Peyer's patch (tissue), 4 donors: ENCODE results near the gene MARCKSL1. TPM values are rescaled to one million over a fixed set of nuclear protein-coding genes. Genes with fewer than 3 reads are reported as not detected.
A peak's percentile ranks its signal among the peaks of the same experiment; 100 is the strongest.

Experiments used
- DNase-seq, 3 donors: peaks; one replicate each; pipeline ENCODE4 v3.0.0-alpha.2; 2017 to 2019
- H3K27ac ChIP-seq, 4 donors: fragments of 200-600 bp; sonication (generic); one replicate each; pipeline ENCODE4 v1.5.1; 2016 to 2019
- H3K27me3 ChIP-seq, 2 donors: fragments of 200-600 bp; sonication (generic); one replicate each; pipeline ENCODE4 v1.5.1; 2019
- H3K36me3 ChIP-seq, 3 donors: fragments of 200-600 bp; sonication (generic); one replicate each; pipeline ENCODE4 v1.5.1; 2016 to 2019
- H3K4me1 ChIP-seq, 4 donors: fragments of 200-600 bp; sonication (generic); one replicate each; pipeline ENCODE4 v1.5.1; 2016 to 2019
- H3K4me3 ChIP-seq, 4 donors: fragments of 200-600 bp; sonication (generic); 1 replicate in 3 of 4; 2 replicates in 1 of 4; pipeline ENCODE4 v1.5.1; 2016 to 2019; ENCODE audit warnings: mild to moderate bottlenecking in 1 of 4
- H3K9me3 ChIP-seq, 4 donors: fragments of 200-600 bp; sonication (generic); one replicate each; pipeline ENCODE4 v1.5.1; 2016 to 2019; ENCODE audit warnings: mild to moderate bottlenecking in 1 of 4
- CTCF ChIP-seq, 6 experiments: fragments of 450-650 bp in 4 of 6; fragments of 200-600 bp in 2 of 6; sonication (generic) in 1 of 6; IDR thresholded peaks; one replicate each; pipeline ENCODE4 v1.5.1; 2017 to 2019; ENCODE audit warnings: antibody characterized with exemption in 6 of 6, mild to moderate bottlenecking in 3 of 6, moderate library complexity in 1 of 6
- POLR2A ChIP-seq, 2 donors: fragments of 450-650 bp; IDR thresholded peaks; one replicate each; pipeline ENCODE4 v1.5.1; 2017; ENCODE audit warnings: antibody characterized with exemption in 2 of 2, mild to moderate bottlenecking in 2 of 2, moderate library complexity in 2 of 2
- total RNA-seq, 4 donors: library from RNA; depleted of rRNA; stranded (reverse); fragments of >200 nt; gene quantifications; one replicate each; pipeline ENCODE4 v1.1.0, GENCODE V29; 2016

MARCKSL1 gene
- 10 to 100 TPM; 19.1 to 51.2 (median 35.9) TPM for total RNA-seq

- H3K36me3 ChIP-seq, result peaks cover 0 to 19% (median 0%) of the 10 kb centered on the region in 3 donors
- H3K27me3 ChIP-seq, result no peaks in the 10 kb centered on the region
- peak within 1 kb of the TSS; percentile 62 to 94 (median 78) for H3K27ac ChIP-seq
- peak within 1 kb of the TSS; percentile 65 to 95 (median 79) for H3K4me3 ChIP-seq
- DNase-seq, result peak; percentile 88 to 95 (median 93)
- no peaks in the 10 kb centered on the region for H3K9me3 ChIP-seq
- H3K4me1 ChIP-seq, result peaks cover 0 to 39% (median 28%) of the 10 kb centered on the region in 4 donors
- TF ChIP-seq CTCF (IDR thresholded peaks at IDR 0.05) (peak in 1 of 6 experiments; percentile 4), POLR2A (IDR thresholded peaks at IDR 0.05) (peak; percentile 83 to 89)
These were observed at the start of gene MARCKSL1 for GRCh38 chr1:32335790-32336590. Gene MARCKSL1 (minus strand): TSS chr1:32336233. CDS start chr1:32336033, 200 bp downstream.

GRCh38 chr1:32380057-32380456 lies 44.0 kb upstream of the MARCKSL1 start:
- H3K27ac ChIP-seq, result no peak overlapping the region
- DNase-seq, result no peak
- peaks cover 0 to 99% (median 0%) of the 10 kb centered on the region in 3 donors for H3K36me3 ChIP-seq
- no peaks in the 10 kb centered on the region for H3K4me1 ChIP-seq
- H3K9me3 ChIP-seq, result no peaks in the 10 kb centered on the region
- no peaks in the 10 kb centered on the region for H3K27me3 ChIP-seq
- no peak for TF ChIP-seq POLR2A (IDR thresholded peaks at IDR 0.05)
- no peak for TF ChIP-seq CTCF (IDR thresholded peaks at IDR 0.05)
- no peak overlapping the region for H3K4me3 ChIP-seq

- H3K27me3 ChIP-seq, result no peaks in the 10 kb centered on the region
- peaks cover 0 to 99% (median 0%) of the 10 kb centered on the region in 3 donors for H3K36me3 ChIP-seq
- H3K4me3 ChIP-seq, result no peak overlapping the region
- no peak overlapping the region for H3K27ac ChIP-seq
- TF ChIP-seq CTCF (IDR thresholded peaks at IDR 0.05) (no peak), POLR2A (IDR thresholded peaks at IDR 0.05) (no peak)
- H3K9me3 ChIP-seq, result no peaks in the 10 kb centered on the region
- no peak for DNase-seq
- H3K4me1 ChIP-seq, result no peaks in the 10 kb centered on the region
These were observed 41.6 kb upstream of the MARCKSL1 start for GRCh38 chr1:32377541-32378220.

- H3K4me3 ChIP-seq, result no peak overlapping the region
- H3K27ac ChIP-seq, result no peak overlapping the region
- TF ChIP-seq CTCF (IDR thresholded peaks at IDR 0.05) (no peak), POLR2A (IDR thresholded peaks at IDR 0.05) (no peak)
- H3K27me3 ChIP-seq, result no peaks in the 10 kb centered on the region
- no peak for DNase-seq
- H3K9me3 ChIP-seq, result no peaks in the 10 kb centered on the region
- H3K36me3 ChIP-seq, result peaks cover 0 to 97% (median 0%) of the 10 kb centered on the region in 3 donors
- no peaks in the 10 kb centered on the region for H3K4me1 ChIP-seq
These were observed 40.2 kb upstream of the MARCKSL1 start for GRCh38 chr1:32376199-32376598.

GRCh38 chr1:32373996-32374592 lies 38.1 kb upstream of the MARCKSL1 start:
- TF ChIP-seq CTCF (IDR thresholded peaks at IDR 0.05) (no peak), POLR2A (IDR thresholded peaks at IDR 0.05) (no peak)
- H3K27me3 ChIP-seq, result no peaks in the 10 kb centered on the region
- H3K4me1 ChIP-seq, result no peaks in the 10 kb centered on the region
- DNase-seq, result no peak
- H3K36me3 ChIP-seq, result peaks cover 0 to 83% (median 0%) of the 10 kb centered on the region in 3 donors
- H3K9me3 ChIP-seq, result no peaks in the 10 kb centered on the region
- H3K27ac ChIP-seq, result no peak overlapping the region
- H3K4me3 ChIP-seq, result no peak overlapping the region
